ENCODE data around the gene DEPDC7. TPM values are rescaled to one million over a fixed set of nuclear protein-coding genes. Genes with fewer than 3 reads are reported as not detected.
A peak's percentile ranks its signal among the peaks of the same experiment; 100 is the strongest.

DEPDC7 gene
- total RNA-seq, 1 experiment from 2014 or later: 1.2 TPM

DNA sequence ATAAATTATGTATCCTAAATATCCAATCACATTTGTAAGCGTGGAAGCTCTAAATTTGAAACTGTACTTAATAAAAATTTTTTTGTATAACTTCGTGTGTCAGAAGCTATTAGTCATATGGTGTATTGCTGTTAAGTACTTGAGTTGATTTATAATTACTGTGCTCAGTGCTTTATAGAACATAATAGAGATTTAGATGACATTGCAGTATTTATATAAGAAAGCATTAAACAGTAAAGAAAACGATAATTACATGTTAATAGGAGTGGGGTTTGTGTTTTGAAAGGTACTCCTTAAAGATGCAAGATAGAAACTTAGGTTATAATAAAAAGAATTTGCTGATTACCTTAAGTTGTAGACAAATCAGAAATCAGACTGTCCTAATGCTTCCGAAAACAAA lies 17.8 kb downstream of the DEPDC7 start:
- Histone ChIP-seq H3K9me2 (ENCODE audit: insufficient read depth) (no peaks in the 10 kb centered on the region), H2AFZ (no peak overlapping the region), H3K36me3 (ENCODE audit: low read depth) (no peaks in the 10 kb centered on the region), H3K4me1 (replicated peaks; ENCODE audit: insufficient read depth) (no peaks in the 10 kb centered on the region), H3F3A (ENCODE audit: insufficient read depth, low read depth) (no peaks in the 10 kb centered on the region), H3K4me2 (no peak overlapping the region), H3K27ac (no peak overlapping the region), H3K27me3 (ENCODE audit: insufficient read depth, low read depth) (no peaks in the 10 kb centered on the region), H3K79me2 (ENCODE audit: low read depth) (no peaks in the 10 kb centered on the region), H3K4me3 (no peak overlapping the region), H3K9me3 (ENCODE audit: insufficient read depth, low read depth) (no peaks in the 10 kb centered on the region), H4K20me1 (ENCODE audit: insufficient read depth) (0 out of 2 replicates have a peak, but pooled peaks cover 3% of the 10 kb centered on the region)
- BruUV-seq (replicated peaks): no TSS peak
- TF ChIP-seq, protein P1, sequence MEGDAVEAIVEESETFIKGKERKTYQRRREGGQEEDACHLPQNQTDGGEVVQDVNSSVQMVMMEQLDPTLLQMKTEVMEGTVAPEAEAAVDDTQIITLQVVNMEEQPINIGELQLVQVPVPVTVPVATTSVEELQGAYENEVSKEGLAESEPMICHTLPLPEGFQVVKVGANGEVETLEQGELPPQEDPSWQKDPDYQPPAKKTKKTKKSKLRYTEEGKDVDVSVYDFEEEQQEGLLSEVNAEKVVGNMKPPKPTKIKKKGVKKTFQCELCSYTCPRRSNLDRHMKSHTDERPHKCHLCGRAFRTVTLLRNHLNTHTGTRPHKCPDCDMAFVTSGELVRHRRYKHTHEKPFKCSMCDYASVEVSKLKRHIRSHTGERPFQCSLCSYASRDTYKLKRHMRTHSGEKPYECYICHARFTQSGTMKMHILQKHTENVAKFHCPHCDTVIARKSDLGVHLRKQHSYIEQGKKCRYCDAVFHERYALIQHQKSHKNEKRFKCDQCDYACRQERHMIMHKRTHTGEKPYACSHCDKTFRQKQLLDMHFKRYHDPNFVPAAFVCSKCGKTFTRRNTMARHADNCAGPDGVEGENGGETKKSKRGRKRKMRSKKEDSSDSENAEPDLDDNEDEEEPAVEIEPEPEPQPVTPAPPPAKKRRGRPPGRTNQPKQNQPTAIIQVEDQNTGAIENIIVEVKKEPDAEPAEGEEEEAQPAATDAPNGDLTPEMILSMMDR (conservative IDR thresholded peaks at IDR 0.05): no peak
- TF ChIP-seq EZH2 (IDR thresholded peaks at IDR 0.05; ENCODE audit: low read depth): no peak
- CTCF ChIA-PET: interaction anchor here (0.7 kb wide), 1 partner anchor 12 kb away, joined by 3 read pairs; no protein-coding TSS in a partner anchor
- POLR2A ChIA-PET (ENCODE audit: unreplicated experiment): interaction anchor here (0.6 kb wide), 1 partner anchor 33 kb away, joined by 3 read pairs; no protein-coding TSS in a partner anchor
- DNase-seq: no peak
- intact Hi-C loops (cut with micrococcal nuclease; ENCODE audit: unreplicated experiment): no loop called here

DNA sequence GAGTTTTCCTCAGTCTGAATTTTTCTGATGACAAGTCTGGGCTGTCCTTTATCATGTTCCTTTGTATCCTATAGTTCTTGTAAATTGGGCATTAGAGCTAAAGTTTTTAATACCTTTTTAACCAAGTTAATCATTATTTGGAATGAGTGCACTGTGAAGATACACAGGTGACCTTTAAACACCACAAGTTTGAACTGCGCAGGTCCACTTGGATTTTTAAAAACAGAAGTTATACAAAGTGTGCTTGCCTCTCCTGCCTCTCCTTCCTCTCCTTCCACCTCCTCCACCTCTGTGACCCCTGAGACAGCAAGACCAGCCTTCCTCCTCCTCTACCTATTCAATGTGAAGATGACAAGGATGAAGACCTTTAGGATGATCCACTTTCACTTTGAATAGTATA lies 19.3 kb downstream of the DEPDC7 start:
- intact Hi-C loops (cut with micrococcal nuclease; ENCODE audit: unreplicated experiment): no loop called here

DNA sequence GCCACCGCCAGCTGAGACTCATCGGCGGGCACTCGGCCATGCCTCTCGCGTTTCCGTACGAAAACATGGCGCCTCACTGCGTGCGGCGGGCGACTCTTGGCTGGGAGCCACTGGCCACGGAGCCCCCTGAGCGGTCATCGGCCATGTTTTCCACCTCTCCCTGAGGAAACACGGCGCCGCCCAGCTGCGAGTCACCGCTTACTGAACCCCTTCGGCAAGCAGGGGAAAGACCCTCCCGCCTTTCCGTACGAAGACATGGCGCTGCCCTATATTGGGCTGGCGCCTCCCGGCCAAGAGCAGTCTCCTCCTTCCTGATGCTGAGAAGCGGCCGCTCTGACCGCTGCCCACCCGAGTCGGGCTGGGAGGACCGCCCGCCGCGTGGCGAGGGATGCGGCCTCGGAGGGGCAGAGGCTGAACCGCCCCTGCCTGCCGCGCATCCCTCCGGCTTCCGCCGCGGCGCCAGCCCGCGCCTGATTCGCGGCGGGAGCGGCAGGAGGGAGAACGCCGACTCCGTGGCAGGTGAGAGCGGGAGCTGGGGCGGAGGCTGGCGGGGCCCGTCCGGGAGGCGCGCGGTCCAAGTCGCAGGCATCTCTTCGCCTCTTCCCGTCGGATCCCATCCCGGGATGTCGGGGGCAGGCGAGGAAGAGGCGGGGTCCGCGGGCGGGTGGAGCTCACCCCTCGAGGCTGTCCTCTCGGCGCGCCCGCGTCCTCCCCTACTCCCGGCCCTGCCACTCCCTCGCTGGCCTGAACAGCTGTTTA lies 23.8 kb downstream of the DEPDC7 start, which contains the start of gene TCP11L1:
TSS of gene TCP11L1 (plus strand) at position 299 of the 759 bp plus-strand sequence. CDS start 4,202 bp downstream, outside the sequence.
- H3K4me1 ChIP-seq (replicated peaks; ENCODE audit: insufficient read depth): peaks cover 6% of the 10 kb centered on the region

More for the DNA sequence above, 19.3 kb downstream of the DEPDC7 start:
- no peak overlapping the region for H2AFZ ChIP-seq
- DNase-seq: no peak
- H3K36me3 ChIP-seq (ENCODE audit: low read depth): no peaks in the 10 kb centered on the region
- no peaks in the 10 kb centered on the region for H3K27me3 ChIP-seq (ENCODE audit: insufficient read depth, low read depth)
- no peak overlapping the region for H3K27ac ChIP-seq
- no TSS peak for BruUV-seq (replicated peaks)
- H3K4me1 ChIP-seq (replicated peaks; ENCODE audit: insufficient read depth): peaks cover under 1% of the 10 kb centered on the region
- H3K9me3 ChIP-seq (ENCODE audit: insufficient read depth, low read depth): no peaks in the 10 kb centered on the region
- ChIA-PET CTCF (no interaction called here), POLR2A (ENCODE audit: unreplicated experiment) (no interaction called here)
- no peaks in the 10 kb centered on the region for H3F3A ChIP-seq (ENCODE audit: insufficient read depth, low read depth)
- no peaks in the 10 kb centered on the region for H3K9me2 ChIP-seq (ENCODE audit: insufficient read depth)
- H3K79me2 ChIP-seq (ENCODE audit: low read depth): no peaks in the 10 kb centered on the region
- H3K4me3 ChIP-seq: no peak overlapping the region
- no peak overlapping the region for H3K4me2 ChIP-seq
- 0 out of 2 replicates have a peak, but pooled peaks cover 3% of the 10 kb centered on the region for H4K20me1 ChIP-seq (ENCODE audit: insufficient read depth)
- TF ChIP-seq, protein P1 (conservative IDR thresholded peaks at IDR 0.05): no peak
- TF ChIP-seq EZH2 (IDR thresholded peaks at IDR 0.05; ENCODE audit: low read depth): no peak

More for the DNA sequence above, 23.8 kb downstream of the DEPDC7 start, which contains the start of gene TCP11L1:
- peak in 1 of 2 experiments; percentile 91 for DNase-seq
- ChIA-PET POLR2A (ENCODE audit: unreplicated experiment) (interaction anchor here (0.5 to 0.7 kb wide), 10 partner anchors 10 to 777 kb away, joined by 3 to 13 read pairs (median 4); no protein-coding TSS in a partner anchor), CTCF (interaction anchor here (0.6 to 0.7 kb wide), 2 partner anchors 313 to 694 kb away, joined by 3 read pairs; no protein-coding TSS in a partner anchor)
- no peaks in the 10 kb centered on the region for H3K36me3 ChIP-seq (ENCODE audit: low read depth)
- no peaks in the 10 kb centered on the region for H3K9me2 ChIP-seq (ENCODE audit: insufficient read depth)
- peak within 1 kb of the TSS; percentile 60 for H3K27ac ChIP-seq
- H3K4me2 ChIP-seq: peak within 1 kb of the TSS; percentile 81
- no TSS peak for BruUV-seq (replicated peaks)
- H3K4me3 ChIP-seq: peak within 1 kb of the TSS; percentile 80
- H3K27me3 ChIP-seq (ENCODE audit: insufficient read depth, low read depth): no peaks in the 10 kb centered on the region
- intact Hi-C loops (cut with micrococcal nuclease; ENCODE audit: unreplicated experiment): loop anchor here (1.0 to 2.0 kb wide), 2 partner anchors 25 to 122 kb away; partner anchors contain the start of genes CSTF3 and DEPDC7
- no peaks in the 10 kb centered on the region; the same call in 1 of the 2 replicates for H3K9me3 ChIP-seq (ENCODE audit: insufficient read depth, low read depth)
- no peaks in the 10 kb centered on the region for H4K20me1 ChIP-seq (ENCODE audit: insufficient read depth)
- TF ChIP-seq EZH2 (IDR thresholded peaks at IDR 0.05; ENCODE audit: low read depth): no peak
- TF ChIP-seq, protein P1 (conservative IDR thresholded peaks at IDR 0.05): no peak
- peak within 1 kb of the TSS; percentile 97 for H2AFZ ChIP-seq
- no peaks in the 10 kb centered on the region for H3F3A ChIP-seq (ENCODE audit: insufficient read depth, low read depth)
- H3K79me2 ChIP-seq (ENCODE audit: low read depth): no peaks in the 10 kb centered on the region

Data from PC-9 (cell line).